HK-2 (cell line): ENCODE data around the gene ADGRD2.

ENCODE experiments used
- DNase-seq: peaks from one replicate; pipeline ENCODE4 v3.0.0-alpha.2; 2018; ENCODE audit not compliant: unreplicated experiment

Gene ADGRD2

GRCh38 chr9:124496463-124496862, 46.2 kb downstream of the ADGRD2 start:
- no peak for DNase-seq

- DNase-seq: no peak
Measured at GRCh38 chr9:124497441-124497840, 47.2 kb downstream of the ADGRD2 start.

- no peak for DNase-seq
Measured at GRCh38 chr9:124498040-124498439, 47.8 kb downstream of the ADGRD2 start.

- DNase-seq: no peak
Measured at GRCh38 chr9:124498499-124499146, 48.4 kb downstream of the ADGRD2 start.

- DNase-seq: no peak
Measured at GRCh38 chr9:124499216-124499615, 49.0 kb downstream of the ADGRD2 start.

- no peak for DNase-seq
Measured at GRCh38 chr9:124500028-124500795, 50.0 kb downstream of the ADGRD2 start.

- no peak for DNase-seq
Measured at GRCh38 chr9:124500796-124501611, 50.8 kb downstream of the ADGRD2 start.

GRCh38 chr9:124501771-124502320, 51.6 kb downstream of the ADGRD2 start:
- no peak for DNase-seq

- DNase-seq: no peak
Measured at GRCh38 chr9:124502711-124503702, 52.8 kb downstream of the ADGRD2 start.

GRCh38 chr9:124503713-124504529, 53.7 kb downstream of the ADGRD2 start:
- no peak for DNase-seq

GRCh38 chr9:124504530-124505005, 54.3 kb downstream of the ADGRD2 start:
- no peak for DNase-seq

- no peak for DNase-seq
Measured at GRCh38 chr9:124505006-124505900, 55.0 kb downstream of the ADGRD2 start.

- no peak for DNase-seq
Measured at GRCh38 chr9:124505901-124506346, 55.7 kb downstream of the ADGRD2 start.

GRCh38 chr9:124506433-124506832, 56.2 kb downstream of the ADGRD2 start:
- DNase-seq: no peak

- no peak for DNase-seq
Measured at GRCh38 chr9:124506931-124507879, 57.0 kb downstream of the ADGRD2 start, which contains the start of gene NR5A1. Gene NR5A1, minus strand, starts transcription at chr9:124507399. Its CDS starts 4,004 bp downstream, at chr9:124503395.

GRCh38 chr9:124507880-124508423, 57.7 kb downstream of the ADGRD2 start:
- DNase-seq: no peak
